MCF 10A (cell line): ENCODE data around the gene LRRFIP1. TPM values are rescaled to one million over a fixed set of nuclear protein-coding genes. Genes with fewer than 3 reads are reported as not detected.

Experiments
- BruUV-seq: library from RNA; stranded (reverse); fragments of 400-500 nt; replicated peaks from 2 replicates; lab custom pipeline; 2021; lab: Mats Ljungman, UMichigan
- CTCF ChIA-PET: fragments of 300-600 bp; sonication (Branson Sonifier 250); formaldehyde crosslinking; extraction: SDS; loops from one replicate; lab custom pipeline; 2021; ENCODE audit warnings: antibody characterized with exemption, inconsistent platforms; lab: Yijun Ruan, JAX
- POLR2A ChIA-PET: fragments of 300-600, 350-650 bp; sonication (Branson Sonifier 250); formaldehyde crosslinking; extraction: SDS; loops from one replicate; lab custom pipeline; 2020; ENCODE audit warnings: antibody characterized with exemption, inconsistent platforms; lab: Yijun Ruan, JAX
- DNase-seq: peaks from one replicate; pipeline ENCODE4 v3.0.0-alpha.2; 2018; ENCODE audit not compliant: unreplicated experiment
- H3K27ac Mint-ChIP-seq: one replicate; pipeline ENCODE4 v1.8.0; 2022; ENCODE audit warnings: mild to moderate bottlenecking, low read depth, mixed read lengths; ENCODE audit not compliant: unreplicated experiment
- H3K27me3 Mint-ChIP-seq: one replicate; pipeline ENCODE4 v1.8.0; 2022; ENCODE audit warnings: mixed read lengths; ENCODE audit not compliant: insufficient read depth, unreplicated experiment
- H3K36me3 Mint-ChIP-seq: one replicate; pipeline ENCODE4 v1.8.0; 2022; ENCODE audit warnings: mild to moderate bottlenecking, moderate library complexity, mixed read lengths; ENCODE audit not compliant: insufficient read depth, unreplicated experiment
- H3K4me1 Mint-ChIP-seq: one replicate; pipeline ENCODE4 v1.8.0; 2022; ENCODE audit warnings: mixed read lengths; ENCODE audit not compliant: insufficient read depth, unreplicated experiment
- H3K4me3 Mint-ChIP-seq: one replicate; pipeline ENCODE4 v1.8.0; 2022; ENCODE audit warnings: mild to moderate bottlenecking, moderate library complexity, mixed read lengths; ENCODE audit not compliant: unreplicated experiment
- H3K9me3 Mint-ChIP-seq: one replicate; pipeline ENCODE4 v1.8.0; 2022; ENCODE audit warnings: mixed read lengths; ENCODE audit not compliant: unreplicated experiment
- intact Hi-C: fragments of 100-400 bp; cut with micrococcal nuclease; formaldehyde crosslinking; loops from 2 replicates; pipeline ENCODE4 v1.14.1; 2022
- total RNA-seq: library from RNA; stranded (reverse); gene quantifications from 2 replicates; pipeline ENCODE4 v1.2.3, GENCODE V29; 2022
- TF ChIP-seq, protein P1 (sequence below): fragments of 200-600 bp; IDR thresholded peaks from one replicate; pipeline ENCODE4 v1.8.0; 2022; ENCODE audit warnings: antibody characterized with exemption, mild to moderate bottlenecking; ENCODE audit not compliant: unreplicated experiment

Gene LRRFIP1
- total RNA-seq, 1 experiment from 2014 or later, result 197 TPM

DNA sequence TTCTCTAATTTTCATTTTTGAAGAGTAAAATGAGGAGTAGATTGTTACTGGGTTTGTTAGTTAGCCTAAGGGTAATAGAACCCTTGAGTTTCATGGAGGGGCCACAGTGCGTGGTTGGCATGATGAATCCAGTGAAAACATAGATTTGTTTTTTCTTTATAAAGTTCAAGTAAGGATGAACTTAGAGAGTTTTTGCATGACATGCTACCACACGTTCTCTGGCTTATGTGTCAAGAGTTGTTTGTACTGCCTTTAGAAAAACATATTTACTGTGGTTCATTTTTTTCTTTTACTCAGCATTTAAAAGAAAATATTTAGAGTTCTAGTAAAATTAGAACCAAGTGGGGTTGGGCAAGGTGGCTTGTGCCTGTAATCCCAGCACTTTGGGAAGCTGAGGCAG lies 193.0 kb downstream of the LRRFIP1 start:
- CTCF ChIA-PET, result interaction anchor here (0.7 kb wide), 2 partner anchors 209 to 470 kb away, joined by 3 to 4 read pairs; no protein-coding TSS in a partner anchor
- no peaks in the 10 kb centered on the region for H3K9me3 Mint-ChIP-seq
- TF ChIP-seq, protein P1, sequence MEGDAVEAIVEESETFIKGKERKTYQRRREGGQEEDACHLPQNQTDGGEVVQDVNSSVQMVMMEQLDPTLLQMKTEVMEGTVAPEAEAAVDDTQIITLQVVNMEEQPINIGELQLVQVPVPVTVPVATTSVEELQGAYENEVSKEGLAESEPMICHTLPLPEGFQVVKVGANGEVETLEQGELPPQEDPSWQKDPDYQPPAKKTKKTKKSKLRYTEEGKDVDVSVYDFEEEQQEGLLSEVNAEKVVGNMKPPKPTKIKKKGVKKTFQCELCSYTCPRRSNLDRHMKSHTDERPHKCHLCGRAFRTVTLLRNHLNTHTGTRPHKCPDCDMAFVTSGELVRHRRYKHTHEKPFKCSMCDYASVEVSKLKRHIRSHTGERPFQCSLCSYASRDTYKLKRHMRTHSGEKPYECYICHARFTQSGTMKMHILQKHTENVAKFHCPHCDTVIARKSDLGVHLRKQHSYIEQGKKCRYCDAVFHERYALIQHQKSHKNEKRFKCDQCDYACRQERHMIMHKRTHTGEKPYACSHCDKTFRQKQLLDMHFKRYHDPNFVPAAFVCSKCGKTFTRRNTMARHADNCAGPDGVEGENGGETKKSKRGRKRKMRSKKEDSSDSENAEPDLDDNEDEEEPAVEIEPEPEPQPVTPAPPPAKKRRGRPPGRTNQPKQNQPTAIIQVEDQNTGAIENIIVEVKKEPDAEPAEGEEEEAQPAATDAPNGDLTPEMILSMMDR, result no peak
- DNase-seq, result no peak
- POLR2A ChIA-PET, result interaction anchor here (0.6 to 2.3 kb wide), 7 partner anchors 9 to 825 kb away, joined by 3 to 12 read pairs (median 3); no protein-coding TSS in a partner anchor
- H3K36me3 Mint-ChIP-seq, result no peaks in the 10 kb centered on the region
- intact Hi-C loops, result no loop called here
- BruUV-seq, result no TSS peak
- H3K4me1 Mint-ChIP-seq, result peaks cover 19% of the 10 kb centered on the region
- no peak overlapping the region for H3K4me3 Mint-ChIP-seq
- no peak overlapping the region for H3K27ac Mint-ChIP-seq
- H3K27me3 Mint-ChIP-seq, result no peaks in the 10 kb centered on the region

DNA sequence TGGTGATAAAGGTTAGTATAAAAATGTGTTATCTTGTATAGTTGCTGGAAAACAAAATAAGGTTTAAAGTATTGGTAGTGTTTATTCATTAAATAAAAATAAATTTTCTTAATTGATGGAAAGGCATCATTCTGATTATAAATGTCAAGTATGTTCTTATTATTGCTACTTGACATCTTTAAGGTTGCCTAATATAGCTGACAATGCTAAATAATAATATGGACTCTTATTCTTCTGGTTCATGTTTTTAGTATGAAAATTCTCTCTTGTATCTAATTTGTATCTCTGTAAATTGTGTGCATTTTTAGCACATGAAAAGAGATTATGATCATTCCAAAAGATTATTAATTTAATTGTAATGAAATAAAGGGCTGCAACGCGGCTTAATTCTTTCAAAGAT lies 196.2 kb downstream of the LRRFIP1 start:
- ChIA-PET POLR2A (no interaction called here), CTCF (no interaction called here)
- H3K27me3 Mint-ChIP-seq, result no peaks in the 10 kb centered on the region
- peaks cover 5% of the 10 kb centered on the region for H3K4me1 Mint-ChIP-seq
- BruUV-seq, result no TSS peak
- intact Hi-C loops, result no loop called here
- TF ChIP-seq, protein P1, result no peak
- no peaks in the 10 kb centered on the region for H3K9me3 Mint-ChIP-seq
- no peak overlapping the region for H3K27ac Mint-ChIP-seq
- no peak overlapping the region for H3K4me3 Mint-ChIP-seq
- H3K36me3 Mint-ChIP-seq, result no peaks in the 10 kb centered on the region
- DNase-seq, result no peak

DNA sequence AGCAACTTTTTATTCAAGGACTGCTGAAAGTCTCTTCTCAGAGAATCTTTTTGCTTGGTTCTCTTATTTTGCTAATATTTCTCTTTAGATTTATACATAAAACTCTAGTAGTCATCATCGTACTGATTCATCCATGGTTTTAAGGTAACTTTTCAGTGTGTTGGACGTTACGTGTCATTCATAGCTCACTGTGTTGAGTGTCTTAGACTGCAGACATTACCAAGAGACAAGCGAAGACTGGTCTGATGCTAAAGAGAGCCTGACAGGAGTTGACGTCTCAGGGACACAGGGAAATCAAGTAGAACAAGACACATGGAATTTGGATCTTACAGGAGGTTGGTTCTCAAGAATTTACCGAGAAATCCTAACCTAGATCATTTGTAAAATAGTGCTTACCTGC lies 196.7 kb downstream of the LRRFIP1 start:
- Mint-ChIP-seq H3K27me3 (no peaks in the 10 kb centered on the region), H3K4me1 (peaks cover 3% of the 10 kb centered on the region), H3K9me3 (no peaks in the 10 kb centered on the region), H3K4me3 (no peak overlapping the region), H3K36me3 (no peaks in the 10 kb centered on the region), H3K27ac (no peak overlapping the region)
- POLR2A ChIA-PET, result no interaction called here
- CTCF ChIA-PET, result interaction anchor here (0.7 kb wide), 1 partner anchor 314 kb away, joined by 3 read pairs; the partner anchor contains the start of gene KLHL30
- TF ChIP-seq, protein P1, result no peak
- intact Hi-C loops, result no loop called here
- no TSS peak for BruUV-seq
- DNase-seq, result no peak

DNA sequence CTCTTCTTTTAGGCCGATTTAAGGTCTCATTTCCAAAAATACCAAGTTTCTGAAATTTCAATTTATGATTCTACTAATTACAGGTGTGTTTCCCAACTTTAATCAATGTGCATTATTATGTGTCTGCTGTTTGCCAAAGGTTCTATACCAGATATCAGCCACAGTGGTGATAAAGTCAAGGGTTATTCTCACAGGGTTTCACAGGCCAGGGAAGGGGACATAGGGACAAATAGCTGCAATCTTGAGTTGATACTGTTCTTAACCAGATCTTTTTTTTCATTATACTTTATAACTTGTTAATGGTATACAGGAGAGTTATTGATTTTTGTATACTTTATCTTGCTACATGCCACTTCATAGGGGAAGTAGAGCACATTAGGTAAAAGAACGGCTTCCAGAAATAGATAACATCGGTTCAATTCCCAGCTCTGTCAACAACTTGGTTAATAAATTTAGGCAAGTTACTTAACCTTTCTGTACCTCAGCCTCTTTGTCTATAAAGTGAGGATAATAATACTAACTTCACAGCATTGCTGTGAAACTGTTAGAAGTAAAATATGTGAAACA lies 200.1 kb downstream of the LRRFIP1 start:
- no peaks in the 10 kb centered on the region for H3K9me3 Mint-ChIP-seq
- intact Hi-C loops, result no loop called here

More for the DNA sequence above, 200.1 kb downstream of the LRRFIP1 start:
- BruUV-seq, result no TSS peak
- CTCF ChIA-PET, result interaction anchor here (1.0 kb wide), 2 partner anchors 75 to 429 kb away, joined by 3 read pairs; no protein-coding TSS in a partner anchor
- no peak overlapping the region for H3K27ac Mint-ChIP-seq
- no peaks in the 10 kb centered on the region for H3K4me1 Mint-ChIP-seq
- H3K36me3 Mint-ChIP-seq, result no peaks in the 10 kb centered on the region
- no peak overlapping the region for H3K4me3 Mint-ChIP-seq
- POLR2A ChIA-PET, result interaction anchor here (1.4 to 2.0 kb wide), 2 partner anchors 9 kb away, joined by 5 to 8 read pairs; no protein-coding TSS in a partner anchor
- no peak for DNase-seq
- H3K27me3 Mint-ChIP-seq, result no peaks in the 10 kb centered on the region
- TF ChIP-seq, protein P1, result no peak

Other genes starting within 250 kb of the LRRFIP1 start
- 0.19 and 0.61 TPM in 2 replicates for gene COL6A3, start 213.4 kb upstream of the LRRFIP1 start, total RNA-seq
- gene MLPH, start 140.3 kb upstream of the LRRFIP1 start, total RNA-seq, result 27.1 and 28.5 TPM in 2 replicates
- gene PRLH, start 61.0 kb upstream of the LRRFIP1 start, total RNA-seq, result not detected in 2 replicates
- 10.6 and 17.2 TPM in 2 replicates for gene RAB17, start 36.9 kb upstream of the LRRFIP1 start, total RNA-seq
- gene RBM44, start 171.2 kb downstream of the LRRFIP1 start, total RNA-seq, result 0.15 and 0.23 TPM in 2 replicates
- 4.3 and 11.2 TPM in 2 replicates for gene RAMP1, start 232.0 kb downstream of the LRRFIP1 start, total RNA-seq